ENCODE results near the gene DAGLA.
A peak's percentile ranks its signal among the peaks of the same experiment; 100 is the strongest.

GRCh38 chr11:61679893-61680621, at the start of gene DAGLA:
- TF ChIP-seq CTCF (IDR thresholded peaks at IDR 0.05; ENCODE audit: low read length) (peak; percentile 75), EZH2phosphoT487 (IDR thresholded peaks at IDR 0.05; ENCODE audit: low read length) (no peak)

All from MM.1S (cell line).